ENCODE results near the gene ZNF100.
"Not testable (repeated sequence)": the region's sequence is repeated elsewhere in the genome, so short reads cannot be mapped to it uniquely, and the experiment has no call there.

ZNF100 gene

DNA sequence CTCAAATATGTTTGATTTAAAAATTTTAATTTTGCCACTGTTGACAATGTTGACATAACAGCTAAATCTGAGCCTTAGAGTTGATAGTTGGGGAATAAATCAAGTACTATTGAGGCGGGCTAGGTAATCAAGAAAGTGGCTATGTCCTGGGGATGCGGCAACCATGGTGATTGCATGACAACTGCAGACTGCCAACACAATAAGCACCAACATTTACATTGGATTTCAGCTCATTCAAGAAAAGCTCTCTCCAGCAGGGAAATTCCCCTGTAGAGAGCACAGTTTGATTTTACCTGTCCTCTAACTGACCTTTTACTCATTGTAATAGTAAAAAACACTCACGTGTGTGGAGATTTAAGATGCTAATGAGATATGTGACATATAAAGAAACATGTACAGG lies 63.1 kb downstream of the ZNF100 start:
- no peak for DNase-seq (ENCODE audit: low spot score)

DNA sequence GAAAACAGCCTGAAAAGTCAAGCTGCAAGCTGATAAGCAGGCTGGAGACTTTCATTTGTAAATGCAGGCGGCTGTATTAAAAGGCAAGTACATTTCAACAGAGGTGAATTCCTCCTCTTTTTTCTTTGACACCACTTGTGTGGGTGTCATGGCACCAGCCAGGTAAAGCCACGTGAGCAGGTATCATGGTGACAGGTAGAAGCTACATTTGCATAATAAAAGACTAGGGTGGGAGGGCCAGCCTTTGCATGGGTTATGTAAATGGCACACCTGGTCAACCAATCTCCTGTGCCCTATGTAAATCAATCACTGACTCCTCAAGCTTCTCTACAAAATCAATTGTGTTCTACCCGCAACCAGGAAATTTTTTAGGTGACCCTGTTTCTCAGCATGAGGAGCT lies 68.2 kb downstream of the ZNF100 start:
- DNase-seq (ENCODE audit: low spot score) = no peak

DNA sequence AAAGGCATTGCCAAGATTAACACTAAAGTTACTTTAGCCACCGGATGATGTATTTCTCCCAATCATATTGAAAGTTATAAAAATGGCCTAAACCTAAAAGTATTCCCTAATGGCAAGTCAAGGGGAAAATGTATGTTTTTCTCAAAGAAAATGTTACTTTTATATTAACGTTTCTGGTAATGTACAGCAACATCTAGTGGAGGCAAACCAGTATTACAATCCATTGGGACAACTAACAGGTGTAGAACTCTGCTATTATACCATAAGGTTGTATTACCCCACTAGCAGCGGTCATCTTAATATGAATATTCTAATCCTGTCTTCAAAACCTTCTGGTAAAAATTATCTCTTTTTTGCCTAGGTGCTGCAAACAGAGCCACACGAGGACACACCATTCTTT lies 69.2 kb downstream of the ZNF100 start:
- peak; percentile 55 for DNase-seq (ENCODE audit: low spot score)

DNA sequence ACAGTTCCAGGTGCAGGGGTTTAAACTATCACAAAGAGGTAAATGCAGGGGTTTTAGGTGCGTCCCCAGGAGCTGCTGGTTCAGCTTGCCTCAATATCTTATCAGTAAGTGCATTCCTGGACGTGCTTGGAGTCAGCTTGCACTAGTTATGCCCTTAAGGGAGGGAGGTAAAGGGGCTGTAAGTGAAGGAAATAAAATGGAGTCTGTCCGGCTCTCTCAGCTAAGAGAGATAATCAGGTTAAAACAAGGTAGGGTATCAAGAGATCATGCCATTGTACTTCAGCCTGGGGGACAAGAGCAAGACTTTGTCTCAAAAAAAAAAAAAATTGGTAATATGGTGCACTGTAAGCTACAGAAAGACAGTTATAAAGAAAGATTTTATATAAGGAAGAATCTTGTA lies 69.7 kb downstream of the ZNF100 start:
- no peak for DNase-seq (ENCODE audit: low spot score)

DNA sequence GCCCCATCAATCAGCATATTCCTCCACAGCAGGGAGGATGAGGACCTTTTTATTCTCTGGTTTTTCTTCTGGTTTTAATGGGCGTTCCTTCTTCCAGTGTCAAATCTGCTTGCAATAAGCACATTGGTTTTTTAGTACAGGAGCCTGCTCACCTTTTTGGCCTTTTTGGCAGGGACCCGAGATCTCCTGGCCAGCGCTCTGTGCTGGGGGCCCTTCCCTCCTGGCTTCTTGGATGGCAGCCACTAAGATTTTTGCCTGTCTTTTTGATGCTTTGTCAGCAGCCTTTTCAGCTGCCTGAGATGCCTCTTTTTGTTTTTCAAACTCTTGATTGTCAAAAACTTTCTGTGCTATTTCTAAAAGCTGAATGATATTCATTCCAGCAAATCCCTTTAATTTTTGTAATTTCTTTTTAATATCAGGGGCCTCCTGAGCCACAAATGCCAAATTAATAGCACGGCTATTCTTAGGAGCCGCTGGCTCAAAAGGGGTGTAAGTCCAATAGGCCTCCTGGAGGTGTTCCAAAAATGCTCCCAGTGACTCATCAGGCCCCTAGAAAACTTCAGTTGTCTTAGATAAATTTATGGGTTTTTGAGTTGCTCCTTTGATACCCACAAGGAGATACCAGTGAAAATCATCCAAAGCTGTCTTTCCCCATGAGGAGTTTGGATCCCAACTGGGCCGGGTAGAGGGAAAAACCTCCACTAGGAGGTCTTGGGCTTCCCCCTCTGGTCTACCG lies 73.0 kb downstream of the ZNF100 start:
- no peak for DNase-seq (ENCODE audit: low spot score)

DNA sequence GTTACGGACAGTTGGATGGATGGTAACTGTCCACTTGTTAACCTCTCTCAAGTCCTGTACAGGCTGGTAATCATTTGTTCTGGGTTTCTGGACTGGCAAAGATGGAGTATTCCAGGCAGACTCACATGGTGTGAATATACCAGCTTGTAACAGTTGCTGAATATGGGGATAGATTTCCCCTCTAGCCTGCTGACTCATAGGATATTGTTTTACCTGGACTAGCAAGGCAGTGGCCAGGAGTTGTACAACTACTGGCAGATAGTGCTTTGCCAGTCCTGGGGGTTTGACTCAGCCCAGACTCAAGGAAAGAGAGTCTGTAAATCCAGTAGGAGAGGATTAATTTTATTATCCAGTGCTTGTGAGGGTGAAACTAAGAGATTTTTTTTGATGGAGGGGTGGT lies 74.0 kb downstream of the ZNF100 start:
- DNase-seq (ENCODE audit: low spot score) = no peak

DNA sequence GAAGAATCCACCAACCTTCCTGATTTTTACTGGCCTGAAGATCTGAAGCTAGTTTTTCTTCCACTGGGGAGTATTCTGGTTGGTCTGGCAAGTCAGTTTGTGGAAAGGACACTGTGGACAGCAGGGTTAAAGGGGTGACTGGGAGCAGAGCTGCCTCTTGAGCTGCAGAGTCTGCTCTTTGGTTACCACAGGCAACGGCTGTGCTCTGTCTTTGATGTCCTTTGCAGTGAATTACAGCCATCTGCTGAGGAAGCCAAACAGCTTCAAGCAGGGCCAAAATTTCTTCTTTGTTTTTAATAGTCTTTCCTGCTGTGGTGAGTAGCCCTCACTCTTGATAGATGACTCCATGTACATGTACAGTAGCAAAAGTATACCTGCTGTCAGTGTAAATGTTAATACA lies 75.7 kb downstream of the ZNF100 start:
- no peak for DNase-seq (ENCODE audit: low spot score)

DNA sequence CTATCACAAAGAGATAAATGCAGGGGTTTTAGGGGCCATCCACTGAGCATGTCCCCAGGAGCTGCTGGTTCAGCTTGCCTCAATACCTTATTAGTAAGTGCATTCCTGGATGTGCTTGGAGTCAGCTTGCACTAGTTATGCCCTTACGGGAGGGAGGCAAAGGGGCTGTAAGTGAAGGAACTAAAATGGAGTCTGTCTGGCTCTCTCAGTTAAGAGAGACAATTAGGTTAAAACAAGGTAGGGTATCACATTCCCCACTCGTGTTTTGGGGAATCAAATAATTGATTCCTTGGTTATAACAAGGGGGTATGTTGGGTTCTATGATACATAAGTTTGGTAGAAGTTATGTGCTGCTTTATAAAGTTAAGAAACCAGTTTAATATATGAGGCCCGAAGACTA lies 78.9 kb downstream of the ZNF100 start:
- DNase-seq (ENCODE audit: low spot score) = no peak

DNA sequence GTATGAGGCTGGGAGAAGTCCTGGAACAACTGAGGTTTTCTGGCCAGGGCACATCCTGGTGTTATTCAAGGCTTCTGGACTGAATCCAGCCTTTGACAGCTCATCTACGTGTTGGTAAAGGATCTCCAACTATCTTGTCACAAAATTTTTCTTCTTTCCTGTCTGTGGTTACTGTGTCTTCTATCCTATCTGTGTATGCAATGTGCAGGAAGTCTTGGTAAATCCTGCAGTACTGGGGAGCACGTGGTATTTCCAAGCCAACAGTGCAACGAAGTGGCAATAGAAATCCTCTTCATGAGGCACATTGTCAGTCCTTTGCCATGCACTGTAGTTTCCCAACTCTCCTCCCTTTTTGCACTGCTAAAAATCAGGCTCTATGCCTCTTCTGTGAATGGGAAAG lies 86.7 kb downstream of the ZNF100 start:
- DNase-seq (ENCODE audit: low spot score) = no peak

DNA sequence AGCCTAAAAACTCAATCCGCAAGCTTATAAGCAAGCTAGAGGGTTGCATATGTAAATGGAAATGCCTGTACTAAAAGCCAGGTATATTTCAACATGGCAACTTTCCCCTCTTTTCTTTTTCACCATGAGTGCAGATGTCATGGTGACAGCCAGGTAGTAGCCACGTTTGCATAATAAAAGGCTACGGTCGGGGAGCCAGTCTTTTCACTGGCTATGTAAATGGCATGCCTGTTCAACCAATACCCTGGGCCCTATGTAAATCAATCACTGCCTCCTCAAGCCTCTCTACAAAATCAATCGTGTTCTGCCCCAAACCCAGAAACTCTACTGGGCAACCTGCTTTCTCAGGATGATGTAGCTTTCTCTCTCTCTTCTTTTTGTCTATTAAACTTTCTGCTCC lies 87.4 kb downstream of the ZNF100 start:
- no peak for DNase-seq (ENCODE audit: low spot score)

DNA sequence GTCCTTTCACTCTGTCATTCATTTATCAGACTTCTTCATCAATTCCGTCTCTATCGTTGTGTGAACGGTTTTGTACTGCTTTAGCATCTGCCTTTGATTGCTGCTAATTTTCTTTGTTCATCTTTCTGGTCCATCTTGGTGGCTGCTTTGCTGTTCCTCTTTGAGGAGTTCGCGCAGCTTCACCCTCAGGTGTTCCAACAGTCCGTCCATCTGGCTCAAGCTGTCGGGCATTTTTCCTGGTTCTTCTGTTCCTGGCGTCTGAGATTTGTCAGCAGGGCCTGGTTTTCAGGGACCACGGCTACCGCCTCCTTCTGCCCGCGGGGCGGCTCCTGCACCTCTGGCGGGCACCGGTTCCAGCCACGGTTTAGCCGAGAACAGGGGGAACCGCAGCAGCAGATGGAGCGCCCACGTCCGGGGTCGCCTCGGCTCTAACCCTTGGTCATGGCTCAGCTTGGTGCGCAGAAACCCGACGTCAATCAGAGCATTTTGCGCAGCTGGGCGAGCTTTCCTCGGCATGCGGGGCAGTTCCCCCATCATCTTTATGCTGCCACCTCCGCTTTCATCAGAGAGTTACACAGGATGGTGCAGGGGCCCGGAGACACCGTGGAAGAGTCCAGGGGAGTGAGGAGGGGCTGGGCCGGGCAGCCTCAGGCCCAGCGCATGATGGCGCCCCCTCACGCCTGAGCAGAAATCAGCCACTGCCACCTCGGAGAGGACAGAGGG lies 89.5 kb downstream of the ZNF100 start:
- DNase-seq (ENCODE audit: low spot score) = no peak

DNA sequence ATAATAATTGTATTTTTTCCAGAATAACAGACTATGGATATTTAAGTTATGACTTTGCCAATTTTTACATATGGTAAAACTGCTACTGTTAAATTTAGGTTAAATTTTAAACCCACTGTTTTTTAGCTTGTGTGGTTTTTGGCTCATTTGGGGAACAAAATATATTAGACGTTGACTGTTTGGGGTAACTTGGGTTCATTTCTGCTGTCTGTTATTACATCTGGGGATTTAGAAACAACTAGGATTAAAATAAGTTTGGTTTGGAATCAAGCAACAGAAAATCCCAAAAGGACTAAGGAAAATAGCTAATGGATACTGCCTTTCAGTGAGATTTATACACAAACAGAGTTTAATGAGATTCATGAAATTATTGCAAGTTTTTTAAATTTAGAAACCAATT lies 92.9 kb downstream of the ZNF100 start:
- DNase-seq (ENCODE audit: low spot score) = no peak

DNA sequence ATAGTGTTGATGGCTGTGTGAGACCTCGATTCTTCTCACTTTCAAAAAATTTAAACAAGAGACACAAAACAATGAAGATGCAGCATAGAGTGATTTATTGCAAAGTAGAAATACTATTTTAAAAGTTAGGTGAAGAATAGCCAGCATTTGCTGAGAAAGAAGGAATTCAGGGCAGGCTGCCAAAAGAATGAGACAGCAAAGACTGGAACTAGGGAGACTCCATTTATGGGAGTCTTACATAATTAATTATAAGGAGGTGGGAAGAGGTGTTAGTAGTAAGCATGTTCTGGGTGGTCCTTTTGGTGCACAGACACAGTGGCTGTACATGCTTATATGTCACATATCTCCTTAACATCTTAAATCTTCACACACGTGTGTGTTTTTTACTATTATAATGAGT lies 93.9 kb downstream of the ZNF100 start:
- DNase-seq (ENCODE audit: low spot score) = not testable (repeated sequence)
